Lower leg skin (tissue), 3 donors: ENCODE results near the gene HAGH.

ENCODE experiments used
- CTCF ChIP-seq, 3 donors: fragments of 450-650 bp; IDR thresholded peaks; one replicate each; pipeline ENCODE4 v1.5.1; 2016; ENCODE audit warnings: antibody characterized with exemption in 3 of 3, mild to moderate bottlenecking in 3 of 3, moderate library complexity in 2 of 3
- POLR2A ChIP-seq, 2 donors: fragments of 450-650 bp; IDR thresholded peaks; one replicate each; pipeline ENCODE4 v1.6.1; 2016 to 2017; ENCODE audit warnings: antibody characterized with exemption in 2 of 2, mild to moderate bottlenecking in 1 of 2, moderate library complexity in 1 of 2

- TF ChIP-seq POLR2A (IDR thresholded peaks at IDR 0.05) = no peak
- no peak for TF ChIP-seq CTCF (IDR thresholded peaks at IDR 0.05)
Observed at GRCh38 chr16:1771864-1772361, 54.7 kb downstream of the HAGH start.
